Choroid plexus epithelial cell (primary cell): ENCODE data around the gene GLIS2.

Experiments used
- DNase-seq: peaks from one replicate; pipeline ENCODE4 v3.0.0-alpha.2; 2010; ENCODE audit warnings: low read depth
- H3K4me3 ChIP-seq: 2 replicates; pipeline ENCODE4 v1.5.1; 2011; ENCODE audit warnings: low read depth, mild to moderate bottlenecking, control low read depth, low read length, moderate library complexity
- TF ChIP-seq, protein P1 (sequence below): conservative IDR thresholded peaks from 2 replicates; pipeline ENCODE4 v1.5.1; 2011; ENCODE audit warnings: low read depth, mild to moderate bottlenecking, control low read depth, inconsistent platforms, low read length, moderate library complexity

Gene GLIS2

DNA sequence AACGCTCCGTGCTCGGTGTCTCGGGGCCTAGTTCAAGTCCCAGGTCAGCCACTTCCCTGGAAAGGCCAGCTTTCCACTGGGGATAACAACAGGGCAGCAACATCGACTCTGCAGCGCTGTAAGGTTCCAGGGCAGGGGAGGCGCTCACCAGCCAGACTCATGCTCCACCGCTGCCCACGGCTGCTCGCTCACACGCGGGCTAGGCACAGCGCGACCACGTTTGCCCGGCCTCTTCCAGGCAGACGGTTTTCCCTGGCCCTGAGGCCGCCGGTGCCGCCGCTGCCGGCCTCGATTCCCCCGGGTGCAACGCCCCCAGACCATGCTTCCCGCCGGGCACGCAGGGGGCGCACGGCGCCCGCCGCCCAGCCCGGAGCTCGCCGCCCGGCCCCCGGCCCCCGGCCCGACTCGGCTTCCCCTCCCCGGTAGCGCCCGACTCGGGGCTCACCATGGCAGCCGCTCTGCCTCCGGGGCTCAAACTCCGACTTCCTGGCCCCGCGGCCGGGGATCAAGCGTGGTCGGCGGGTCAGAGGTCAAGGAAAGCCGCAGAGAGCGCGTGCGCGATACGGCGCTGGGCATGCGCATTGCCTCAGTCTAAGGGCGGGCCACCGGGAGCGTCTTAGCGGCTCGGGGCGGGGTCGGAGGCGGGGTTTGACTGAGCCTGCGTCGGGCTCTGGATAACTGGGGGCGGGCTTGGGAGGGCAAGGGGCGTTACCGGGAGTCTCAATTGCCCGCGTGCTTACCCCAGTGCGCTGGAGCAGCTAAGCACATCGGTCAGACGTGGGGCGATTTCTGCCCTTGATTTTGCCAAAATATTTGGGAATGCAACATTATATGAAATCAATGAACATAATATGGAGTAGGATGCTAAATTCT, 35.2 kb downstream of the GLIS2 start, which contains the start of gene PAM16:
PAM16 (minus strand) TSS at position 535 of the 873 bp plus-strand sequence; CDS start at position 448, 87 bp downstream.
- TF ChIP-seq, protein P1, sequence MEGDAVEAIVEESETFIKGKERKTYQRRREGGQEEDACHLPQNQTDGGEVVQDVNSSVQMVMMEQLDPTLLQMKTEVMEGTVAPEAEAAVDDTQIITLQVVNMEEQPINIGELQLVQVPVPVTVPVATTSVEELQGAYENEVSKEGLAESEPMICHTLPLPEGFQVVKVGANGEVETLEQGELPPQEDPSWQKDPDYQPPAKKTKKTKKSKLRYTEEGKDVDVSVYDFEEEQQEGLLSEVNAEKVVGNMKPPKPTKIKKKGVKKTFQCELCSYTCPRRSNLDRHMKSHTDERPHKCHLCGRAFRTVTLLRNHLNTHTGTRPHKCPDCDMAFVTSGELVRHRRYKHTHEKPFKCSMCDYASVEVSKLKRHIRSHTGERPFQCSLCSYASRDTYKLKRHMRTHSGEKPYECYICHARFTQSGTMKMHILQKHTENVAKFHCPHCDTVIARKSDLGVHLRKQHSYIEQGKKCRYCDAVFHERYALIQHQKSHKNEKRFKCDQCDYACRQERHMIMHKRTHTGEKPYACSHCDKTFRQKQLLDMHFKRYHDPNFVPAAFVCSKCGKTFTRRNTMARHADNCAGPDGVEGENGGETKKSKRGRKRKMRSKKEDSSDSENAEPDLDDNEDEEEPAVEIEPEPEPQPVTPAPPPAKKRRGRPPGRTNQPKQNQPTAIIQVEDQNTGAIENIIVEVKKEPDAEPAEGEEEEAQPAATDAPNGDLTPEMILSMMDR: no peak

DNA sequence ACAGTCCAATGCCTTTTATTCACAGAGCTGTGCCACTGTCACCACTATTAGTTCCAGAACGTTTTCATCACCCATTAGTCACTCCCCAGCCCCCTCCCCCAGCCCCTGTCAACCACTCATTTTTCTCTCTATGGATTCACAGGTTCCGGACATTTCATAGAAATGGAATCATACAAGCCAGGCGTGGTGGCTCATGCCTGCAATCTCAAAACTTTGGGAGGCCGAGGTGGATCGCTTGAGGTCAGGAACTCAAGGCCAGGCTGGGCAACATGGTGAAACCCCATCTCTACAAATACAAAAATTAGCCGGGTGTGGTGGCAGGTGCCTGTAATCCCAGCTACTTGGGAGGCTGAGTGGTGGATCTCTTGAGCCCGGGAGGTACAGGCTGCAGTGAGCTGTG, 36.0 kb downstream of the GLIS2 start:
- DNase-seq: no peak
- TF ChIP-seq, protein P1: no peak
- no peak overlapping the region for H3K4me3 ChIP-seq

More for the DNA sequence above, 35.2 kb downstream of the GLIS2 start, which contains the start of gene PAM16:
- peak within 1 kb of the TSS; percentile 85 for H3K4me3 ChIP-seq
- peak; percentile 93 for DNase-seq

DNA sequence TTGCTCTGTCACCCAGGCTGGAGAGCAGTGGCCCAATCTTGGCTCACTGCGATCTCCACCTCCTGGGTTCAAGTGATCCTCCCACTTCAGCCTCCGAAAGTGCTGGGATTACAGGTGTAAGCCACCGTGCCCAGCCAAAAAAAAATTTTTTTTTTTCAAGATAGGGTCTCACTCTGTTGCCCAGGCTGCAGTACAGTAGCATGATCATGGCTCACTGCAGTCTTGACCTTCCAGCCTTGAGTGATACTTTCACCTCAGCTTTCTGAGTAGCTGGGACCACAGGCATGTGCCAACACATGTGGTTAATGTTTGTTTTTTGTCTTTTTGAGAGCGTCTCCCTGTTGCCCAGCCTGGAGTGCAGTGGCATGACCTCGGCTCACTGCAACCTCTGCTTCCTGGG, 37.0 kb downstream of the GLIS2 start:
- TF ChIP-seq, protein P1: no peak

DNA sequence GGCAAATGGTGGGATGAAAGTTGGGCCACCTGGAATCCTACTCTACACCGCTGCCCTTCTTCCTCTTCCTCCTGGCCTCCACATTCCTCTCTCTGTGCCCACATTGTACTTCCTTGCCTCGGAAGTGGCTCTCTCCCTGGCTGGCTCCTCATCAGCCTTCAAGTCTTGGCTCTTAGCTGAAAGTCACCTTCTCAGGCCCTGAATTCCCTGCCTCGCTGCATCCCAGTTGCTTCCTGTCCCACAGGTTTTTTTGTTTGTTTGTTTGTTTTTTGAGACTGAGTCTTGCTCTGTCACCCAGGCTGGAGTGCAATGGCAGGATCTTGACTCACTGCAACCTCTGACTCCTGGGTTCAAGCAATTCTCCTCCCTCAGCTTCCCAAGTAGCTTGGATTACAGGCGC, 37.8 kb downstream of the GLIS2 start:
- TF ChIP-seq, protein P1: no peak
- H3K4me3 ChIP-seq: no peak overlapping the region
- no peak for DNase-seq

More for the DNA sequence above, 37.0 kb downstream of the GLIS2 start:
- no peak for DNase-seq
- no peak overlapping the region for H3K4me3 ChIP-seq

DNA sequence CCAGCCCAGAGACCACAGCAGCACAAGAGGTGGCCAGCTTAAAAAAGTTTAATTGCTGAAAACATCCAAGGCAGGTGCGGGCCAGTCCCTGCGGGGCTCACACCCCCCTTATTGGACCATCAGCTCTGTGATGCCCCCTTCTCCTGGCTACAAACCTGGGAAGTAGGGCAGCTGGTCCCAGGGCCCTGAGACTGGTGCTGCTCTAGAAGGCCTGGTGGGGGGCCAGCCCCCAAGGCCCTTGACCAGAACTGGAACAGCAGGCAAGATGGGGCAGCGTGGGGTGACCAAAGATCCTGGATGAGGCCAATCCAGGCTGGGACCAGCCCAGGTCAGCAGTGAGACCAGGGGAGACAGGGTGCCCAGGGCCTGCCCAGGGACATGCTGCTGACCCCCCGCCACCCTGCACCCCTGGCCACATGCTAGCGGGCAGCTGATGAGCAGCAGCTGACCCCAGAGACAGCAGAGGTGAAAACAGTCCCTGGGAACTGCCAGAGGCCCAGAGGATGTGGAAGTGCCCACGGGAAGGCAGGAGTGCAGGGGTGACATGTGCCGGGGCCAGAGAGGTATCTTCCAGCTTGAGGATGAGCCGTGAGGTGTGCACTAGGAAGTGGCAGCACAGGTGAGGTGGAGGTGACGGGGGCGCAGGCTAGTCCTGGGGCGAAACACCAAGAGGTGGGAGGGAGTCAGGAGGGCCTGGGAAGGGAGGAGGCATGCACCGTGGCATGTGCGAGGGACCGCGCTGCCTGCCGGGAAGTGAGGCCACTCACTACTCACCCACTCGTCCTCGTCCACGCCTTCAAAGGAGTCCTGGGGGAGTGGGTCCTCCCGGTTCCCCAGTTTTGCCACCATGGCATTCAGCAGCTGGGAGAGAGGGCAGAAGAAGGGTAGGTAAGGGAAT, 38.9 kb downstream of the GLIS2 start:
- TF ChIP-seq, protein P1: no peak
- H3K4me3 ChIP-seq: no peak overlapping the region
- DNase-seq: no peak

DNA sequence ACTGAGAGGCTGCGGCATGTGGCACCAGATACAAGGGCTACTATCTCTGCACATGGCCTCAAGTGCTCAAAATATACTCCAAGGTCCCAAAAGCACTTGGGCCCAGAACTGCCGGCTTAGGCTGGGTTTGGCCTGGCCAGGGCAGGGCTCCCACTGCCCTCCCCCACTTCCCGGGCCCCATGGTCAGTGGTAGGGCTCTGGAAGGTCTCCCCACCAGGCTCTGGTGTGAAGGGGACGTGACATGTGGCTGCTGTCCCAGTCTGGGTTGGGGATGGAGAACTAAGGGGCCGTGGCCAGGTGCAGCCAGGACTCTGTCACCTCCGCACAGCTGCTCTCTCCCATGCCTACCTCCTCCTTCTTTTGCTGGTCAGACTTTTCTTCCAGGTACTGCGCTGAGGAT, 41.0 kb downstream of the GLIS2 start:
- TF ChIP-seq, protein P1: no peak

More for the DNA sequence above, 41.0 kb downstream of the GLIS2 start:
- DNase-seq: no peak
- no peak overlapping the region for H3K4me3 ChIP-seq
